Naive thymus-derived CD4-positive, alpha-beta T cell (primary cell): ENCODE data around the gene PPP4R3B. TPM values are rescaled to one million over a fixed set of nuclear protein-coding genes. Genes with fewer than 3 reads are reported as not detected.

Experiments used
- polyA plus RNA-seq, 2 donors: library from polyadenylated mRNA; unstranded; fragments of 300-500 nt; fragmentation: Illumina TruSeq; gene quantifications; one replicate each; pipeline ENCODE4 v1.2.3, GENCODE V29; 2021
- total RNA-seq, 6 experiments: library from RNA in 5 of 6; stranded (reverse) in 5 of 6; gene quantifications; 1 replicate in 5 of 6; 2 replicates in 1 of 6; pipeline ENCODE4 v1.2.3 and lab custom pipeline; 2021 to 2026

Gene PPP4R3B
- total and polyA plus RNA-seq, 7 experiments from 2014 or later = 65.9 to 113 (median 83.9) TPM

Other genes starting within 250 kb of the PPP4R3B start
- gene CCDC88A, start 197.8 kb downstream of the PPP4R3B start, total RNA-seq = 10 to 100 TPM in 4 of 5 experiments, 1 to 10 TPM in 1; 9.9 to 53.3 (median 15.9) TPM
- 1 to 10 TPM; 1.2 to 5.1 TPM for gene CCDC88A, start 197.8 kb downstream of the PPP4R3B start, polyA plus RNA-seq
- 10 to 100 TPM; 30.1 to 54.1 (median 34.6) TPM for gene CFAP36, start 97.9 kb downstream of the PPP4R3B start, total RNA-seq
- gene CFAP36, start 97.9 kb downstream of the PPP4R3B start, polyA plus RNA-seq = 10 to 100 TPM; 30.5 to 33.9 TPM
- 10 to 100 TPM; 16.9 to 31.2 (median 18.5) TPM for gene PNPT1, start 76.2 kb upstream of the PPP4R3B start, total RNA-seq
- gene PNPT1, start 76.2 kb upstream of the PPP4R3B start, polyA plus RNA-seq = 10 to 100 TPM; 23.7 to 32.7 TPM